Fibroblast of lung (primary cell): ENCODE measurements around the gene LIN7C. TPM values are rescaled to one million over a fixed set of nuclear protein-coding genes. Genes with fewer than 3 reads are reported as not detected.

ENCODE experiments used
- DNase-seq, 2 donors: peaks; one replicate each; pipeline versions ENCODE4 v3.0.0 to v3.0.0-alpha.2; 2010; ENCODE audit warnings: low read depth in 2 of 2
- H2AFZ ChIP-seq: 2 replicates; pipeline ENCODE4 v1.5.1; 2012; ENCODE audit warnings: low read length, control low read depth, inconsistent platforms
- H3K27ac ChIP-seq: 2 replicates; pipeline ENCODE4 v1.5.1; 2011; ENCODE audit warnings: low read length, control low read depth; ENCODE audit not compliant: insufficient read depth
- H3K27me3 ChIP-seq: 2 replicates; pipeline ENCODE4 v1.5.1; 2011; ENCODE audit warnings: mild to moderate bottlenecking, low read length; ENCODE audit not compliant: control insufficient read depth, insufficient read depth
- H3K36me3 ChIP-seq: 2 replicates; pipeline ENCODE4 v1.5.1; 2011; ENCODE audit warnings: low read length; ENCODE audit not compliant: control insufficient read depth, insufficient read depth
- H3K4me1 ChIP-seq: 2 replicates; pipeline ENCODE4 v1.5.1; 2011; ENCODE audit warnings: low read length; ENCODE audit not compliant: control insufficient read depth, insufficient read depth; ENCODE audit errors: extremely low read depth
- H3K4me2 ChIP-seq: 2 replicates; pipeline ENCODE4 v1.5.1; 2011; ENCODE audit warnings: low read length, control low read depth; ENCODE audit not compliant: insufficient read depth; ENCODE audit errors: extremely low read depth
- H3K4me3 ChIP-seq, 4 experiments: fragments of 200-600 bp in 1 of 4; sonication (generic) in 1 of 4; replicated peaks in 1 of 4; 2 replicates each; pipeline ENCODE4 v1.5.1; 2011 to 2016; ENCODE audit warnings: low read length in 4 of 4, low read depth in 3 of 4, mild to moderate bottlenecking in 3 of 4, control low read depth in 2 of 4, inconsistent platforms in 1 of 4, mixed read lengths in 1 of 4; ENCODE audit not compliant: insufficient read depth in 1 of 4; ENCODE audit errors: control extremely low read depth in 1 of 4
- H3K79me2 ChIP-seq: 2 replicates; pipeline ENCODE4 v1.5.1; 2012; ENCODE audit warnings: mild to moderate bottlenecking, low read length, inconsistent platforms; ENCODE audit not compliant: control insufficient read depth, insufficient read depth
- H3K9ac ChIP-seq: 2 replicates; pipeline ENCODE4 v1.5.1; 2011; ENCODE audit warnings: mild to moderate bottlenecking, low read length, control low read depth; ENCODE audit not compliant: insufficient read depth
- H3K9me3 ChIP-seq: 2 replicates; pipeline ENCODE4 v1.5.1; 2012; ENCODE audit warnings: low read depth, low read length; ENCODE audit not compliant: control insufficient read depth, insufficient read depth
- H4K20me1 ChIP-seq: 2 replicates; pipeline ENCODE4 v1.5.1; 2011; ENCODE audit warnings: low read length; ENCODE audit not compliant: control insufficient read depth, insufficient read depth; ENCODE audit errors: extremely low read depth
- CTCF ChIP-seq, 2 donors: IDR thresholded peaks in 1 of 2; conservative IDR thresholded peaks in 1 of 2; 1 replicate in 1 of 2; 2 replicates in 1 of 2; pipeline ENCODE4 v1.5.1; 2011 to 2012; ENCODE audit warnings: low read length in 2 of 2, control low read depth in 1 of 2, inconsistent platforms in 1 of 2, low read depth in 1 of 2, mild to moderate bottlenecking in 1 of 2
- EZH2 ChIP-seq: IDR thresholded peaks from 2 replicates; pipeline ENCODE4 v1.5.1; 2012; ENCODE audit warnings: low read length, control low read depth, mild to moderate bottlenecking; ENCODE audit errors: missing control alignments
- polyA plus RNA-seq, 2 donors: library from polyadenylated mRNA; depleted of rRNA in 1 of 2; stranded (reverse) in 1 of 2; unstranded in 1 of 2; fragments of >200 nt; gene quantifications; 2 replicates each; pipeline ENCODE4 v1.2.1, GENCODE V29; 2011 to 2012; ENCODE audit warnings: missing spikeins in 1 of 2
- total RNA-seq: library from RNA; depleted of rRNA; stranded (reverse); fragments of >200 nt; gene quantifications from 2 replicates; pipeline ENCODE4 v1.2.1, GENCODE V29; 2014

Gene LIN7C
- total and polyA plus RNA-seq, 2 donors (not counting 1 experiment from before 2014, with no cell fraction given) = 43.2 to 62.6 TPM

- Histone ChIP-seq H3K9me3 (no peaks in the 10 kb centered on the region), H2AFZ (peak overlapping the region; percentile 45), H3K27me3 (no peaks in the 10 kb centered on the region), H3K4me1 (peaks cover 2% of the 10 kb centered on the region), H3K36me3 (no peaks in the 10 kb centered on the region), H3K27ac (no peak overlapping the region), H4K20me1 (no peaks in the 10 kb centered on the region), H3K9ac (no peak overlapping the region), H3K79me2 (peaks cover 3% of the 10 kb centered on the region), H3K4me3 (peak overlapping the region in 3 of 4 experiments; percentile 5 to 77 (median 41)), H3K4me2 (peak overlapping the region; percentile 51)
- no peak for DNase-seq
- TF ChIP-seq CTCF (conservative IDR thresholded peaks at IDR 0.05 in 1 of 2, IDR thresholded peaks at IDR 0.05 in 1 of 2; ENCODE audit: low read depth in 1 of 2, low read length in 2 of 2) = no peak
- TF ChIP-seq EZH2 = no peak
Measured at GRCh38 chr11:27473017-27473406, 33.6 kb downstream of the LIN7C start.

GRCh38 chr11:27472398-27473016 lies 34.1 kb downstream of the LIN7C start, which contains the start of gene LGR4:
Gene LGR4 (minus strand): TSS chr11:27472790. CDS start chr11:27472302, 488 bp downstream.
- no peak within 1 kb of the TSS for H3K27ac ChIP-seq
- no peaks in the 10 kb centered on the region for H4K20me1 ChIP-seq
- H3K4me2 ChIP-seq = peak within 1 kb of the TSS; percentile 84
- peak; percentile 90 to 98 for DNase-seq
- peaks cover 3% of the 10 kb centered on the region for H3K79me2 ChIP-seq
- peaks cover 2% of the 10 kb centered on the region for H3K4me1 ChIP-seq
- H3K9ac ChIP-seq = peak within 1 kb of the TSS; percentile 73
- peak within 1 kb of the TSS; percentile 55 to 77 (median 74) for H3K4me3 ChIP-seq
- no peaks in the 10 kb centered on the region for H3K27me3 ChIP-seq
- TF ChIP-seq EZH2 = no peak
- no peaks in the 10 kb centered on the region for H3K9me3 ChIP-seq
- peak within 1 kb of the TSS; percentile 79 for H2AFZ ChIP-seq
- no peaks in the 10 kb centered on the region for H3K36me3 ChIP-seq

GRCh38 chr11:27471589-27472397 lies 34.8 kb downstream of the LIN7C start:
- Histone ChIP-seq H2AFZ (peak overlapping the region; percentile 79), H3K9ac (peak overlapping the region; percentile 73), H3K36me3 (no peaks in the 10 kb centered on the region), H4K20me1 (no peaks in the 10 kb centered on the region), H3K79me2 (peaks cover 3% of the 10 kb centered on the region), H3K4me3 (peak overlapping the region; percentile 55 to 77 (median 74)), H3K9me3 (no peaks in the 10 kb centered on the region), H3K27ac (no peak overlapping the region), H3K4me2 (peak overlapping the region; percentile 84), H3K27me3 (no peaks in the 10 kb centered on the region), H3K4me1 (peaks cover 2% of the 10 kb centered on the region)
- TF ChIP-seq CTCF (conservative IDR thresholded peaks at IDR 0.05 in 1 of 2, IDR thresholded peaks at IDR 0.05 in 1 of 2; ENCODE audit: low read depth in 1 of 2, low read length in 2 of 2) = no peak
- TF ChIP-seq EZH2 = no peak
- DNase-seq = no peak
